DND-41 (cell line): ENCODE measurements around the gene MEN1.

ENCODE experiments used
- ATAC-seq: fragments of 200-7000 bp; cut with Tn5 transposase; 3 replicates; pipeline ENCODE4 v1.9.1; 2021; ENCODE audit warnings: low read depth; ENCODE audit not compliant: insufficient read depth
- DNase-seq: peaks from one replicate; pipeline ENCODE4 v3.0.0-alpha.2; 2020
- H2AFZ ChIP-seq: 2 replicates; pipeline ENCODE4 v1.6.0; 2012; ENCODE audit warnings: low read depth, low read length
- H3K27ac ChIP-seq: 2 replicates; pipeline ENCODE4 v1.5.1; 2012; ENCODE audit warnings: low read length, inconsistent platforms
- H3K27me3 ChIP-seq: fragments of 200-600 bp; sonication (generic); 2 replicates; pipeline ENCODE4 v1.6.0; 2012; ENCODE audit warnings: low read length, mild to moderate bottlenecking, inconsistent platforms; ENCODE audit not compliant: insufficient read depth, poor library complexity
- H3K36me3 ChIP-seq: 2 replicates; pipeline ENCODE4 v1.5.1; 2012; ENCODE audit warnings: low read length, inconsistent platforms; ENCODE audit not compliant: insufficient read depth
- H3K4me1 ChIP-seq: 2 replicates; pipeline ENCODE4 v1.5.1; 2012; ENCODE audit warnings: mild to moderate bottlenecking, low read length; ENCODE audit not compliant: insufficient read depth
- H3K4me2 ChIP-seq: 2 replicates; pipeline ENCODE4 v1.6.0; 2012; ENCODE audit warnings: mild to moderate bottlenecking, moderate library complexity, low read length, inconsistent platforms; ENCODE audit not compliant: insufficient read depth
- H3K4me3 ChIP-seq, 2 experiments: fragments of 200-600 bp in 1 of 2; shearing (Covaris generic) in 1 of 2; 2 replicates each; pipeline ENCODE4 v1.5.1; 2012 to 2016; ENCODE audit warnings: inconsistent platforms in 2 of 2, low read length in 2 of 2, mild to moderate bottlenecking in 2 of 2, low read depth in 1 of 2, moderate library complexity in 1 of 2
- H3K79me2 ChIP-seq: 2 replicates; pipeline ENCODE4 v1.6.0; 2012; ENCODE audit warnings: low read length, inconsistent platforms; ENCODE audit not compliant: insufficient read depth
- H3K9ac ChIP-seq: 2 replicates; pipeline ENCODE4 v1.6.0; 2012; ENCODE audit warnings: low read depth, mild to moderate bottlenecking, inconsistent platforms, low read length, moderate library complexity
- H3K9me3 ChIP-seq: 2 replicates; pipeline ENCODE4 v1.5.1; 2012; ENCODE audit warnings: low read length, moderate library complexity, mild to moderate bottlenecking, inconsistent platforms; ENCODE audit not compliant: insufficient read depth, severe bottlenecking
- H4K20me1 ChIP-seq: 2 replicates; pipeline ENCODE4 v1.6.0; 2012; ENCODE audit warnings: low read length; ENCODE audit not compliant: insufficient read depth
- EZH2 ChIP-seq: IDR thresholded peaks from 3 replicates; pipeline ENCODE4 v1.6.1; 2012; ENCODE audit warnings: borderline replicate concordance, low read depth, mild to moderate bottlenecking, moderate library complexity, low read length, inconsistent platforms; ENCODE audit not compliant: severe bottlenecking
- TF ChIP-seq, protein P1 (sequence below): IDR thresholded peaks from 2 replicates; pipeline ENCODE4 v1.5.1; 2012; ENCODE audit warnings: borderline replicate concordance, low read length, moderate library complexity, mild to moderate bottlenecking; ENCODE audit not compliant: poor library complexity, severe bottlenecking; ENCODE audit errors: extremely low read depth

Gene MEN1

DNA sequence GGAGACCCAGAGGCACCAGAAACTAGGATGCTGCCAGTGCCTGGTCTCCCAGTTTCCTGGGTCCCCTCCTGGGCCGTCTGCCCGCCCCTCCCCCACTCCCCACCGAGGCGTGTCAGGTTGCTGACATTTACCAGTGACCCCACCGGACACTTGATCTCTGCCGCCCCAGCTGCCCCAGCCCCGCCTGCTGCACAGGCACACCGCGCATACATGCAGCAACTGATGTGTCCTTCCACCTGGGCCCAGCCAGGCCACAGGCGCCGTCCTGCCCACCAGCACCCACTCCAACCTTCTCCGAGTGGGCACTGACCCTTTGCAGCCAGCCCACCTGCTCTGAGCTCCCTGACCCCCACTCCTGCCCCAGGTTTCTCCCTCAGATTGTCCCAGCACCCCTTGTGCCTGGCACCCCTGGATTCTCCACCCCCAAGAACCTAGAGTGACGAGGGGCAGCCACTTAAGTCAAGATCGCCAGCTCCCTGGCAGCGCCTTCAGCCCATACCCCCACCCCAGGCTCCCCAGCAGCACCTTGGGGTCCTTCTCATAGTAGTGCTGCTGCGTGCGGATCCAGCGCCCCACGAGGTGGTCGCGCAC lies 51.1 kb downstream of the MEN1 start:
- Histone ChIP-seq H3K4me1 (peaks cover 10% of the 10 kb centered on the region), H3K27me3 (no peaks in the 10 kb centered on the region), H3K79me2 (peaks cover 8% of the 10 kb centered on the region; the same call in 1 of the 2 replicates), H3K9ac (no peak overlapping the region), H3K9me3 (no peaks in the 10 kb centered on the region), H2AFZ (no peak overlapping the region), H3K27ac (no peak overlapping the region), H4K20me1 (peaks cover 31% of the 10 kb centered on the region), H3K36me3 (peaks cover 22% of the 10 kb centered on the region), H3K4me3 (no peak overlapping the region), H3K4me2 (no peak overlapping the region)
- TF ChIP-seq, protein P1, sequence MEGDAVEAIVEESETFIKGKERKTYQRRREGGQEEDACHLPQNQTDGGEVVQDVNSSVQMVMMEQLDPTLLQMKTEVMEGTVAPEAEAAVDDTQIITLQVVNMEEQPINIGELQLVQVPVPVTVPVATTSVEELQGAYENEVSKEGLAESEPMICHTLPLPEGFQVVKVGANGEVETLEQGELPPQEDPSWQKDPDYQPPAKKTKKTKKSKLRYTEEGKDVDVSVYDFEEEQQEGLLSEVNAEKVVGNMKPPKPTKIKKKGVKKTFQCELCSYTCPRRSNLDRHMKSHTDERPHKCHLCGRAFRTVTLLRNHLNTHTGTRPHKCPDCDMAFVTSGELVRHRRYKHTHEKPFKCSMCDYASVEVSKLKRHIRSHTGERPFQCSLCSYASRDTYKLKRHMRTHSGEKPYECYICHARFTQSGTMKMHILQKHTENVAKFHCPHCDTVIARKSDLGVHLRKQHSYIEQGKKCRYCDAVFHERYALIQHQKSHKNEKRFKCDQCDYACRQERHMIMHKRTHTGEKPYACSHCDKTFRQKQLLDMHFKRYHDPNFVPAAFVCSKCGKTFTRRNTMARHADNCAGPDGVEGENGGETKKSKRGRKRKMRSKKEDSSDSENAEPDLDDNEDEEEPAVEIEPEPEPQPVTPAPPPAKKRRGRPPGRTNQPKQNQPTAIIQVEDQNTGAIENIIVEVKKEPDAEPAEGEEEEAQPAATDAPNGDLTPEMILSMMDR, result no peak
- TF ChIP-seq EZH2, result no peak
- no peak for ATAC-seq
- no peak for DNase-seq

GRCh38 chr11:64758330-64759079 lies 51.8 kb downstream of the MEN1 start:
- ATAC-seq (no peak), DNase-seq (no peak)
- H3K79me2 ChIP-seq, result 0 out of 2 replicates have a peak, but pooled peaks cover under 1% of the 10 kb centered on the region
- peaks cover 14% of the 10 kb centered on the region for H3K36me3 ChIP-seq
- H4K20me1 ChIP-seq, result peaks cover 24% of the 10 kb centered on the region
- H3K9me3 ChIP-seq, result no peaks in the 10 kb centered on the region
- H2AFZ ChIP-seq, result no peak overlapping the region
- TF ChIP-seq, protein P1, result no peak
- TF ChIP-seq EZH2, result no peak
- no peaks in the 10 kb centered on the region for H3K27me3 ChIP-seq
- H3K4me2 ChIP-seq, result no peak overlapping the region
- no peak overlapping the region for H3K9ac ChIP-seq
- peaks cover 3% of the 10 kb centered on the region for H3K4me1 ChIP-seq
- H3K4me3 ChIP-seq, result no peak overlapping the region
- H3K27ac ChIP-seq, result no peak overlapping the region

- no peak overlapping the region for H3K4me3 ChIP-seq
- TF ChIP-seq, protein P1, result no peak
- TF ChIP-seq EZH2, result no peak
- no peaks in the 10 kb centered on the region for H3K4me1 ChIP-seq
- no peaks in the 10 kb centered on the region for H3K27me3 ChIP-seq
- H3K36me3 ChIP-seq, result peaks cover 7% of the 10 kb centered on the region
- H4K20me1 ChIP-seq, result peaks cover 16% of the 10 kb centered on the region
- ATAC-seq (no peak), DNase-seq (no peak)
- H3K79me2 ChIP-seq, result no peaks in the 10 kb centered on the region
- no peak overlapping the region for H3K4me2 ChIP-seq
- no peak overlapping the region for H3K9ac ChIP-seq
- H3K9me3 ChIP-seq, result no peaks in the 10 kb centered on the region
- no peak overlapping the region for H3K27ac ChIP-seq
- no peak overlapping the region for H2AFZ ChIP-seq
Observed at GRCh38 chr11:64757549-64758329, 52.6 kb downstream of the MEN1 start.
